ENCODE measurements around the gene CASTOR2.
"Not testable (repeated sequence)": the region's sequence is repeated elsewhere in the genome, so short reads cannot be mapped to it uniquely, and the experiment has no call there.

The CASTOR2 gene

DNA sequence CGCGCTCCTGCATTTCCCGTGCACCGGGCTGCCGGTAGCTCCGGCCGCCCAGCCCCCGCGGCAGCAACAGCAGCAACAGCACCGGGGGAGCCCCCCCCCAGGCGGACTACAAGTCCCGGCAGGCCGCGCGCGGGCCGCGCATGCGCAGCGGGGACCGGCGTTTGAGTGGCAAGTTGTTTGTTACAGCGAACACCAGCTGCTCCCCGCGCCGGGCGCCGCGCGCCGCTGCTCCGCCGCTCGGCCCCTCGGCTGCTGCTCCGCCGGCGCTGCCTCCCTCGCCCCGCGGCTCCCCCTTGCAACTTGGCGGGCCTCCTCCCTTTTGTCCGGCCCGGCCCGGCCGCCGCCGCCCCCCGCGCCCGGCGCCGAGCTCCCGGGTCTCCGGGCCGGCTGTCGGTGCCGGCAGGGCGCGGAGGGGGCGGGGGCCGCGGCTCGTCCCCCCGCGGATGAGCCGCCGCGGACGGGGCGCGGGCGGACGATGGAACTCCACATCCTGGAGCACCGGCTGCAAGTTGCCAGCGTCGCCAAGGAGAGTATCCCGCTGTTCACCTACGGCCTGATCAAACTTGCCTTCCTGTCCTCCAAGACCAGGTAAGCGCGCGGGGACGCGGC lies at the start of gene CASTOR2:
TSS of gene CASTOR2 (plus strand) at position 195 of the 609 bp plus-strand sequence. CDS start at position 476, 281 bp downstream.
- in situ Hi-C loops (cut with MboI; ENCODE audit: low sequenced_read_pairs, unreplicated experiment); DNase-seq (ENCODE audit: low spot score): not testable (repeated sequence)

DNA sequence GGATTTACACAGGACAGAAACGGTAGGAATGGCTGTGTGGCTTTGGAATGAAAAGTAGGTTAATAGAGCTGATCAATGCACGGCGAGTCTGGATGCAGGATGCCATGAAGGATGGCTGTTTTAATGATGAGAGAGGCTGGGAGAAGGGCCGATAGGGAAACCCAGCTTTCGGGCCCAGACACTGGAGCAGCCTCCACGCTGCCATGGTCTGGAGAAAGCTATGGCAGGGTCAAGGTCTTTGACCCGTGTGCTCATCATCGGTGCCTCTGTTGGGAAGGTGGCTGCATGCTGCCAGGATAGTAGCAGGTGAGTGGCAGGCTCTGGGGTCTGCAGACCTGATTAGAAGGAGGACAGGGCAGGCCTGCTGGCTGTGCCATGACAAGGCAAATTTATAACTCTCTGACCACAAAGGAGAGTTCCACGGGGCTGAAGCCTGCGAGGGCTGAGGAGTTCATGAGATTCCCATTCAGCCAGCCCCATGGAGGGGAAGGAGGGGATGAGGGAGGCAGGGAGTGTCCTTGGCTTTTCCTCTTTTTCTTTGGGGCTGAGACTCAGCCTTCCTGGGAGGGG lies 42.1 kb upstream of the CASTOR2 start:
- in situ Hi-C loops (cut with MboI; ENCODE audit: low sequenced_read_pairs, unreplicated experiment); DNase-seq (ENCODE audit: low spot score): not testable (repeated sequence)

DNA sequence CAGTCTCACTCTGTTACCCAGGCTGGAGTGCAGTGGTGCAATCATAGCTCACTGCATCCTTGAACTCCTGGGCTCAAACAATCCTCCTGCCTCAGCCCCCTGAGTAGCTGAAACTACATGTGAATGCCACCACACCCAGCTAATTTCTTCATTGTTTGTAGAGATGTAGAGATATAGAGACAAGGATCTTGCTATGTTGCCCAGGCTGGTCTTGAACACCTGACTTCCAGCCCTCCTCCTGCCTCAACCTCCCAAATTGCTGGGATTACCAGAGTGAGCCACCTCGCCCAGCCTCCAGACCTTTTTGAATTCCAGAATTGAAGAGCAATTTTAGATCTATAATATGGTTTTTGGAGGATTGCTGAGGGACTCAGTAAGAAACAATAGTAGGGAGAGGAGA lies 40.9 kb upstream of the CASTOR2 start:
- in situ Hi-C loops (cut with MboI; ENCODE audit: low sequenced_read_pairs, unreplicated experiment) = not testable (repeated sequence)

DNA sequence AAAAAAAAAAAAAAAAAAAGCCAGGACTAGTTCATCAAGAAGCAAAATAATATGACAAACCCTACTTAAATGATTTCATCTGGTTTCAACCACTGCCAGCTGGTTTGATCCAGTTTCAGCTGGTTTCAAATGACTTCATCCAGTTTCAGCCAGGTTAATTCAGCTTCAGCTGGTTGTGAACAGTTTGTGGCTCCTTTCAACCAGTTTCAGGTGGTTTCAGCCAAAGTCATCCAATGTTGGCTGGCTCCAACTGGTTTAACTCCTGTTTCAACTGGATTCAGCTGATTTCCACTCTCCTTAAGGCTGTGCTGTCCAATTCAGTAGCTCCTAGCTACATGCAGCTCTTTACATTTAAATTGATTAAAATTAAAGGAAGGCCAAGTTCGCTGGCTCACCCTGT lies 37.5 kb upstream of the CASTOR2 start:
- in situ Hi-C loops (cut with MboI; ENCODE audit: low sequenced_read_pairs, unreplicated experiment); DNase-seq (ENCODE audit: low spot score): not testable (repeated sequence)

More for the DNA sequence above, 40.9 kb upstream of the CASTOR2 start:
- DNase-seq (ENCODE audit: low spot score) = not testable (repeated sequence)

- in situ Hi-C loops (cut with MboI; ENCODE audit: low sequenced_read_pairs, unreplicated experiment) = not testable (repeated sequence)
These were observed 32.8 kb upstream of the CASTOR2 start for GRCh38 chr7:74931563-74932328.

GRCh38 chr7:74939429-74939828 lies 25.1 kb upstream of the CASTOR2 start:
- in situ Hi-C loops (cut with MboI; ENCODE audit: low sequenced_read_pairs, unreplicated experiment); DNase-seq (ENCODE audit: low spot score): not testable (repeated sequence)

More at GRCh38 chr7:74931563-74932328, 32.8 kb upstream of the CASTOR2 start:
- DNase-seq (ENCODE audit: low spot score) = not testable (repeated sequence)

- in situ Hi-C loops (cut with MboI; ENCODE audit: low sequenced_read_pairs, unreplicated experiment); DNase-seq (ENCODE audit: low spot score): not testable (repeated sequence)
These were observed 23.0 kb upstream of the CASTOR2 start for GRCh38 chr7:74941302-74942069.

DNA sequence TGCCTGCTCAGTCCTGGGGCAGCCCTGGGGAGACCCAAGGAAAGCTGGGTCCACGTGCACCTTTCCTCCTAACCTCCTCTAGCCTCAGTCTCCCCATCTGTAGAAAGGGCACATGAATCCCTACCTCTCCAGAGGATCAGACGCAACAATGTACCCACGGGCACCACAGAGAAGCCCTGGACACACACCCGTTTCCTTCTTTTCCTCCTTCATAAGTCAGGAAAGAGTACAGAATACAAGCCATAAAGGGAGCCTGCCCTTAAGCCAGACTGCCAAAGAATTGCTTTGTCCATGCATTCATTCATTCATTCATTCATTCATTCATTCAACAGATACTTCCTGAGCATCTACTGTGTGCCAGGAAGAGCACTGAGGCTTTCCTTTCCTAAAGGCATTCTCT lies 20.6 kb upstream of the CASTOR2 start:
- in situ Hi-C loops (cut with MboI; ENCODE audit: low sequenced_read_pairs, unreplicated experiment); DNase-seq (ENCODE audit: low spot score): not testable (repeated sequence)

GRCh38 chr7:74947741-74948140 lies 16.8 kb upstream of the CASTOR2 start:
- in situ Hi-C loops (cut with MboI; ENCODE audit: low sequenced_read_pairs, unreplicated experiment); DNase-seq (ENCODE audit: low spot score): not testable (repeated sequence)

DNA sequence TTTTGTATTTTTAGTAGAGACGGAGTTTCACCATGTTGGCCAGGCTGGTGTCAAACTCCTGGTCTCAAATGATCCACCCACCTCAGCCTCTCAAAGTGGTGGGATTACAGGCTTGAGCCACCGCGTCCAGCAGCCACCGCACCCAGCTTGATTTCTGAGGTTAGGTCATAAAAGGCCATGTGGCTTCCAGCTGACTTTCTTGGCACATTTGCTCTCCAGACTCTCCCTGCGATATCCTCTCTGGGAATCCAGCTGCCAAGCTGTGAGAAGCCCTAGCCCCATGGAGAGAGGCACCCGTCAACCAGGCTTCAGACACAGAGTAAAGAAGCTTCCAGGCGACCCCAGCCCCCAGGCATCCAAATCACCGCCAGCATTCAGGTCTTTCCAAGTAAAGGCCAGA lies 10.7 kb upstream of the CASTOR2 start:
- DNase-seq (ENCODE audit: low spot score); in situ Hi-C loops (cut with MboI; ENCODE audit: low sequenced_read_pairs, unreplicated experiment): not testable (repeated sequence)

GRCh38 chr7:74958328-74958727 lies 6.2 kb upstream of the CASTOR2 start:
- in situ Hi-C loops (cut with MboI; ENCODE audit: low sequenced_read_pairs, unreplicated experiment); DNase-seq (ENCODE audit: low spot score): not testable (repeated sequence)

- in situ Hi-C loops (cut with MboI; ENCODE audit: low sequenced_read_pairs, unreplicated experiment); DNase-seq (ENCODE audit: low spot score): not testable (repeated sequence)
These were observed 598 bp upstream of the CASTOR2 start for GRCh38 chr7:74963704-74964510.

DNA sequence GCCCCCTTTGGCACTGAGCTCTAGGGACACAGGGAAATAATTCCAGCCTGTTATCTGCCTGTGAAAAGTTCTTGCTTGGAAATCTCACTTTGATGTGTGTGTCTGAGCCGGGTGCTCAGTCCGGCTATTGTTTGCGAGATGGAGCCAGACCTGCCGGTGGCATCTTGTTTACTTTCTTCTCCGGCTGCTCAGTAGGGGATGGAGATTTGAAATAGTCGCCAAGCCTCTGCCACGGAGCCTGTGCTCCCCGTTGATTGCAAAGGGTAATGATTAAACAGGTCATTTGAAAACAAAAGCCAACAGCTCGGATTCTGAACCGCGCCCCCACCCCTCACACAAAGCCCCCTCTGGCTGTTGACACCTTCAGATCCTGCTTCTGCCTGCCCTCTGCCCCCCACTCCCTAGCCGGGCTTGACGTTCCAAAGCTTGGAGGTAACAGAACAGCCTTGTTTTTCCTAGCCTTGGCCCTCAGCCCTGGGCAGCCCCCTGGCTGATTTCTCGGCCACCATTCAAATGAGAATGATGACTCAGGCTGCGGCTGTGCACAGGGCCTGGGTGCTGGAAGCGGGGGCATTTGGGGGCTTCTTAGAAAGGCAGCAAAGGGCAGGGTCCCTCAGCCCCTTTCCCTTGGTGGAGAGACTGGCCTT lies 1.8 kb downstream of the CASTOR2 start:
- DNase-seq (ENCODE audit: low spot score); in situ Hi-C loops (cut with MboI; ENCODE audit: low sequenced_read_pairs, unreplicated experiment): not testable (repeated sequence)

GRCh38 chr7:74966909-74967308 lies 2.4 kb downstream of the CASTOR2 start:
- DNase-seq (ENCODE audit: low spot score); in situ Hi-C loops (cut with MboI; ENCODE audit: low sequenced_read_pairs, unreplicated experiment): not testable (repeated sequence)

DNA sequence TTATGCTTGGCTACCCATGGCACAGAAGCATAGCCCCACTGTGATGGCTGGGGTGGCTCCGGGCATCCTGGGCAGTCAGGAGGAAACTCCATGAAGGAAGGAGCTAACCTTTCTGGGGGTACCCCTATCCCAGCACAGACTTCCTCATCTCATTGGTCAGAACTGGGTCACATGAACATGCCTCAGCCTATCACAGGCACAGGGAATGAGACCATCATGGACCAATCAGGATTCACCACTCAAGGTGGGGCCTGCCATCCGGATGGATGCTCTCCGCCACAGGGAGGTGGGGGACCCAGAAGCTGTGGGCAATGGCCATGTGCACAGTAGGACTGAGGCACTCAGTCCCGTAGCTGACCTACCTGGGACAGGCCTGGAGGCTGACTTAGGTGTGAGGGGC lies 6.9 kb downstream of the CASTOR2 start:
- in situ Hi-C loops (cut with MboI; ENCODE audit: low sequenced_read_pairs, unreplicated experiment) = not testable (repeated sequence)

GRCh38 chr7:74972377-74972776 lies 7.9 kb downstream of the CASTOR2 start:
- in situ Hi-C loops (cut with MboI; ENCODE audit: low sequenced_read_pairs, unreplicated experiment); DNase-seq (ENCODE audit: low spot score): not testable (repeated sequence)

More for the DNA sequence above, 6.9 kb downstream of the CASTOR2 start:
- DNase-seq (ENCODE audit: low spot score) = not testable (repeated sequence)

DNA sequence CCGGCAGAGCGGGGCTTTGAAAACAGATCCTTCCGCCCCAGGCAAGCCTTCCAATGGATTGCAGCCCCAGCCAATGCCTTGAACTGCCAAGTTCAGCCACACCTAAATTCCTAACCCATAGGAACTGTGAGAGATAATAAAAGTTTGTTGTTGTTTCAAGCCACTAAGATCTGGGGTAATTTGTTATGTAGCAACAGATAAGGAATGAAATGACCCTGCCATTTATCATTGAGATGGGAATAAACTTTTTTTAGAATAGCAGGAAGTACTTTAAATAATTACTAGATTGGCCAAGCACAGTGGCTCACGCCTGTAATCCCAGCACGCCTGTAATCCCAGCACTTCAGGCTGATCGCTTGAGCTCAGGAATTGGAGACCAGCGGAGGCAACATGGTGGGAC lies 11.5 kb downstream of the CASTOR2 start:
- in situ Hi-C loops (cut with MboI; ENCODE audit: low sequenced_read_pairs, unreplicated experiment); DNase-seq (ENCODE audit: low spot score): not testable (repeated sequence)
